CD4-positive, alpha-beta T cell treated with Interferon alpha-2 for 1 hour (primary cell): ENCODE data around the gene FTL.

ENCODE experiments used
- DNase-seq, 2 donors: peaks; one replicate each; pipeline ENCODE4 v3.0.0-alpha.2; 2020 to 2022

The FTL gene

GRCh38 chr19:48946463-48947257 lies 18.4 kb upstream of the FTL start:
- no peak for DNase-seq

DNA sequence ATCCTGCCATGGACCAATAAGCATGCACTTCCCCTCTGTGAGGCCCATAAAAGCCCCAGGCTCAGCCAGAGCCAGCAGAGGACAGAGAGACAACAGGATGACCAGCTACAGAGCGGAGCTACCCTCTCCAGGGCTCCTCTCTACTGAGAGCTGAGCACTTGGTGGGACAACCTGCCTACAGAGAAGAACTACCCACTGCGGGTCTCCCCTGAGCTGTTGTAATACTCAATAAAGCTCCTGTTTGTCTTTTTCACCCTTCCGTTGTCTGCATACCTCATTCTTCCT lies 17.9 kb upstream of the FTL start:
- DNase-seq = no peak

GRCh38 chr19:48950159-48950558 lies 14.9 kb upstream of the FTL start:
- DNase-seq = no peak

DNA sequence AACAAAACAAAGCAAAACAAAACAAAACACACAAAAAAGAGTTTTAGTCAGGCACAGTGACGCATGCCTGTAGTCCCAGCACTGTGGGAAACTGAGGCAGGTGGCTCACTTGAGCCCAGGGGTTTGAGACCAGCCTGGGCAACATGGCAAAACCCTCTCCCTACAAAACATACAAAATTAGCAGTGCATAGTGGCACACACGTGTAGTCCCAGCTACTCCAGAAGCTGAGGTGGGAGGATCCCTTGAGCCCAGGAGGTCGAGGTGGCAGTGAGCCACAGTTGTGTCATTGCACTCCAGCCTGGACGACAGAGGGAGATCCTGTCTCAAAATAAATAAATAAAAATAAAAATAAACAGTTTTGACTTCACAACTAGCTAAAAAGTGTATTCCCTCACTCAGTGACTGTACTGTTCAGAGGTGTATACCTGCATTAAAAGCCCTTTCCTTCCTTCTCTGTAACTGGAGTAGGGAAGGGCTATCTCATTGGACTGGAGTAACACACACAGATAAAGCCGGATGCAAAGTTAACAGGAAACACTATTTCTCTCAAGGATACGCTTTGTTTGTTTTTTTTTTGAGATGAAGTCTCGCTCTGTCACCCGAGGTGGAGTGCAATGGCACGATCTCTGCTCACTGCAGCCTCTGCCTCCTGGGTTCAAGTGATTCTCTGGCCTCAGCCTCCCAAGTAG lies 14.1 kb upstream of the FTL start:
- DNase-seq = no peak

- no peak for DNase-seq
These were observed 12.0 kb upstream of the FTL start for GRCh38 chr19:48953141-48953540.

- DNase-seq = no peak
These were observed 11.0 kb upstream of the FTL start for GRCh38 chr19:48953990-48954594.

- peak; percentile 86 to 89 for DNase-seq
These were observed 10.4 kb upstream of the FTL start, which contains the start of gene BAX for GRCh38 chr19:48954595-48955307. Gene BAX (plus strand): TSS chr19:48954875. CDS start chr19:48954929, 54 bp downstream.

DNA sequence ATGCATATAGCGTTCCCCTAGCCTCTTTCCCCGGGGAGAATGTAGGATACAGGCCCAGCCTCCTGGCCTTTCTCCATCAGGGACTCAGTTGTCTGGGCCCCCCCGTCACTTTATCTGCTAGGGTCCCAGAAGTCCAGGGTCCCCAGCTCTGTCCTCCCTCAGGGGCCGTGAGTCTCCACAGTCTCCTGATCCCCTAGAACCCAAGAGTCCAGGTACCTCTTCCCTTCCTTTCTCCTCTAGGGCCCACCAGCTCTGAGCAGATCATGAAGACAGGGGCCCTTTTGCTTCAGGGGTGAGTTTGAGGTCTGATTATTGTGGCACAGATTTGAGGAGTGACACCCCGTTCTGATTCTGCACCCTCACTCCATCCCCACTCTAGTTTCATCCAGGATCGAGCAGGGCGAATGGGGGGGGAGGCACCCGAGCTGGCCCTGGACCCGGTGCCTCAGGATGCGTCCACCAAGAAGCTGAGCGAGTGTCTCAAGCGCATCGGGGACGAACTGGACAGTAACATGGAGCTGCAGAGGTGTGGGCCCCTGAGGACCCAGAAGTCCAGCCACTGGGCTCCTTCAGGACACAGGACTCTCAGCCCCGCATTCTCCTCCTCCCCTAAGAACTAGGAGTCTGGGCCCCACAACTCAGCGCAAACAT lies 9.7 kb upstream of the FTL start:
- no peak for DNase-seq

DNA sequence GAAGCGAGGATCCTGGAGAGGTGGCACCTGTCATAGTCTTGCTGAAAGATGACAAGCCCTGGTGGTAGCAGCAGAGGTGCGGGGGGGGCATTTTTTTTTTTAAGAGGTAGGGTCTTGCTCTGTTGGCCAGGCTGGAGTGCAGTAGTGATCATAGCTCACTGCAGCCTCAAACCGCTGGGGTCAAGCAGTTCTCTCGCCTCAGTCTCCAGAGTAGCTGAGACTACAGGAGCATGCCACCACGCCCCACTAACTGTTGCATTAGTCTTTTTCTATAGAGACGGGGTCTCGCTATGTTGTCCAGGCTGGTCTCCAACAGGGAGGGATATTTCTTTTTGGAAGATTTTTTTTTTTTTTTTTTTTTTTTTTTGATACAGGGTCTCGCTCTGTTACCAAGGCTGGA lies 7.1 kb upstream of the FTL start:
- DNase-seq = no peak

DNA sequence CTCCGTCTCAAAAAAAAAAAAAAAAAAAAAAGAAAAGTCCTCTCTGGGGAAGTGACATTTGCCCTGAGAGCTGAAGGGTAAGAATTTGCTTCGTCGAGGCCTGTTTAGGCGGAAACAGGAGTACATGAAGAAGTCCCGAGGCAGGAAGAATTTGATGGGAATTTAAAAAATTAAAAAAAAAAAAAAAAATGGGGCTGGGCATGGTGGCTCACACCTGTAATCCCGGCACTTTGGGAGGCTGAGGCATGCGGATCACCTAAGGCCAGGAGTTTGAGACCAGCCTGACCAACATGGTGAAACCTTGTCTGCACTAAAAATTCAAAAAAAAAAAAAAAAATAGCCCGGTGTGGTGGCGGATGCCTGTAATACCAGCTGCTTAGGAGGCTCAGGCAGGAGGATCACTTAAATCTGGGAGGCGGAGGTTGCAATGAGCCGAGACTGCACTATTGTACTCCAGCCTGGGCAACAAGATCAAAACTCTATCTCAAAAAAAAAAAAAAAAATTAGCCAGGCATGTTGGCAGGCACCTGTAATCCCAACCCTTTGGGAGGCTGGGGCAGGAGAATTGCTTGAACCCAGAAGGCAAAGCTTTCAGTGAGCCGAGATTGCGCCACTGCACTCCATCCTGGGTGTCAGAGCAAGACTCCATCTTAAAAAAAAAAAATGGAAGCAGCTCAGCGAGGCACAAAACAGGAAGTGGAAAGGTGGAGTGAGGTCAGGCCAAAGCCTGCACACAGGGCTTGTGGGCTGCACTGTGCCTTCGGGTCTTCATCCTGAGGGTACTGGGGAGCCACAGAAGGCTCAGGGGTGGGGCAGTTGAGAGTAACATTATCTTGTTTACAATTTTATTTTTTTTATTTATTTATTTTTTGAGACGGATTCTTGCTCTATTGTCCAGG lies 5.5 kb upstream of the FTL start:
- no peak for DNase-seq

GRCh38 chr19:48961051-48961649 lies 4.0 kb upstream of the FTL start:
- no peak for DNase-seq

DNA sequence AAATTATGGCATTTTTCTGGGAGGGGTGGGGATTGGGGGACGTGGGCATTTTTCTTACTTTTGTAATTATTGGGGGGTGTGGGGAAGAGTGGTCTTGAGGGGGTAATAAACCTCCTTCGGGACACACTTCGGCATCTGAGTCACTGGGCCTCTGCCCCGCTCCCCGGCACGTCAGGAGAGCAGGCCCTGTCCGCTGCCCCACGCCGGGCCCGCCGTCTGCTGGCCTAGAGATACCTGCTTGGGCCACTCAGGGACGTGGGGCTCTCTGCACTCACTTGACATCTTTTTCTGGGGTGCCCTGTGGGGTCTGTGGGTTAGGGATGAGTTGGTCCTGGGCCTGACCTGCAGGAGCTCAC lies 3.5 kb upstream of the FTL start:
- no peak for DNase-seq

- DNase-seq = peak; percentile 53 to 66
These were observed 2.9 kb upstream of the FTL start for GRCh38 chr19:48962029-48962848.

DNA sequence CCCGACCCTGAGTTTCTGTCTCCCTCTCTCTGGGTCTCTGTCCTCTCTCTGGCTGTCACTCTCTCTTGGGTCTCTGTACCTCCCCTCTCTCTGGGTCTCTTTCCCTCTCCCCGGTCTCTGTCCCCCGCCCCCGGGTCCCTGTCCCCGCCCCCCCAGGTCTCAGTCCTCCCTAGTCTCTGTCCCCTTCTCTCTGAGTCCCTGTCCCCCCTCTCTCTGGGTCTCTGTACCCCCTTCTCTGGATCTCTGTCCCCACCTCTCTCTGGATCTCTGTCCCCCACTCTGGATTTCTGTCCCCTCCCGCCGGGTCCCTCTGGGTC lies 2.3 kb upstream of the FTL start:
- no peak for DNase-seq

- peak; percentile 46 to 61 for DNase-seq
These were observed 1.5 kb upstream of the FTL start for GRCh38 chr19:48963371-48964204.

- no peak for DNase-seq
These were observed 687 bp upstream of the FTL start for GRCh38 chr19:48964205-48965039.

- DNase-seq = peak; percentile 87 to 90
These were observed 864 bp downstream of the FTL start for GRCh38 chr19:48965806-48966540.
